WI38 (cell line): ENCODE results near the gene ZNF181.
A peak's percentile ranks its signal among the peaks of the same experiment; 100 is the strongest.

Experiments
- H3K4me3 ChIP-seq: 2 replicates; pipeline ENCODE4 v1.5.1; 2011; ENCODE audit warnings: low read depth, mild to moderate bottlenecking, control low read depth, low read length
- TF ChIP-seq, protein P1 (sequence below): IDR thresholded peaks from 2 replicates; pipeline ENCODE4 v1.5.1; 2012; ENCODE audit warnings: low read depth, mild to moderate bottlenecking, control low read depth, low read length

ZNF181 gene

DNA sequence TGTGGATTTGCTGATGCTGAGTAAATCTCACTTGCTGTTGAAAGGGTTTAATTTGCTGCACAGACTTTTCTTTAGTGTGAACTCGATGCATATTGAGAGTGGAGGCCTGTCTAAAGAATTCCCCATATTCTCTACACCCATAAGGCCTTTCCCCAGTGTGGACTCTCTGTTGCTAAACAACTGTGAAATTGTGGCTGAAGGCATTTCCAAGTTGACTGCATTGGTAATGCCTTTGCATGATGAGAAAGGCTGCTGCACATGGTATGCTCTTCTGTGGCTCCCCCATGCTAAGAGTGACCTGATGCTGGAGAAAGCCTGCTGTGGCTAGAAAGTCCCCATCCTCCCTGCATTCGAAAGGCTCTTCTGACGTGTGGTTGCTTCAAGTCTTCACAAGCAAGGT, 45.6 kb downstream of the ZNF181 start:
- TF ChIP-seq, protein P1, sequence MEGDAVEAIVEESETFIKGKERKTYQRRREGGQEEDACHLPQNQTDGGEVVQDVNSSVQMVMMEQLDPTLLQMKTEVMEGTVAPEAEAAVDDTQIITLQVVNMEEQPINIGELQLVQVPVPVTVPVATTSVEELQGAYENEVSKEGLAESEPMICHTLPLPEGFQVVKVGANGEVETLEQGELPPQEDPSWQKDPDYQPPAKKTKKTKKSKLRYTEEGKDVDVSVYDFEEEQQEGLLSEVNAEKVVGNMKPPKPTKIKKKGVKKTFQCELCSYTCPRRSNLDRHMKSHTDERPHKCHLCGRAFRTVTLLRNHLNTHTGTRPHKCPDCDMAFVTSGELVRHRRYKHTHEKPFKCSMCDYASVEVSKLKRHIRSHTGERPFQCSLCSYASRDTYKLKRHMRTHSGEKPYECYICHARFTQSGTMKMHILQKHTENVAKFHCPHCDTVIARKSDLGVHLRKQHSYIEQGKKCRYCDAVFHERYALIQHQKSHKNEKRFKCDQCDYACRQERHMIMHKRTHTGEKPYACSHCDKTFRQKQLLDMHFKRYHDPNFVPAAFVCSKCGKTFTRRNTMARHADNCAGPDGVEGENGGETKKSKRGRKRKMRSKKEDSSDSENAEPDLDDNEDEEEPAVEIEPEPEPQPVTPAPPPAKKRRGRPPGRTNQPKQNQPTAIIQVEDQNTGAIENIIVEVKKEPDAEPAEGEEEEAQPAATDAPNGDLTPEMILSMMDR = no peak
- H3K4me3 ChIP-seq = no peak overlapping the region

DNA sequence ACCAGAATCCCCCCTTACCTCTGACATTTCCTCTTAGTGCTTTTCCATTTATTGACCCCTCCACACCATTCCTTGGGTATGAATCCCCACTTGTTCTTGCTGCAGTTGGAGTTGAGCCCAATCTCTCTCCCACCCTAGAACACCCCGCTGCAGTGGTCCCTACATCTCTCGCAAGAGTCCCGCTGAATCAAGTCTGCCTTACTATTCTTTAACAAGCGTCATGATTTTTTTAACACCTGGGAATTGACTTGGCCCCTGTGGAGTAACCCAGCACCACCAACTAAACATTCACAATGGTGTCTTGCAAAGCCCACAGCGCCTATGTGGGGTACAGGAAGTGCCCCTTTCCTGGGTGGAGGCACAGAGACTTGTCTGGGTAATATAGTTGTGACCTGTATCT, 52.2 kb downstream of the ZNF181 start:
- H3K4me3 ChIP-seq = no peak overlapping the region
- TF ChIP-seq, protein P1 = no peak

DNA sequence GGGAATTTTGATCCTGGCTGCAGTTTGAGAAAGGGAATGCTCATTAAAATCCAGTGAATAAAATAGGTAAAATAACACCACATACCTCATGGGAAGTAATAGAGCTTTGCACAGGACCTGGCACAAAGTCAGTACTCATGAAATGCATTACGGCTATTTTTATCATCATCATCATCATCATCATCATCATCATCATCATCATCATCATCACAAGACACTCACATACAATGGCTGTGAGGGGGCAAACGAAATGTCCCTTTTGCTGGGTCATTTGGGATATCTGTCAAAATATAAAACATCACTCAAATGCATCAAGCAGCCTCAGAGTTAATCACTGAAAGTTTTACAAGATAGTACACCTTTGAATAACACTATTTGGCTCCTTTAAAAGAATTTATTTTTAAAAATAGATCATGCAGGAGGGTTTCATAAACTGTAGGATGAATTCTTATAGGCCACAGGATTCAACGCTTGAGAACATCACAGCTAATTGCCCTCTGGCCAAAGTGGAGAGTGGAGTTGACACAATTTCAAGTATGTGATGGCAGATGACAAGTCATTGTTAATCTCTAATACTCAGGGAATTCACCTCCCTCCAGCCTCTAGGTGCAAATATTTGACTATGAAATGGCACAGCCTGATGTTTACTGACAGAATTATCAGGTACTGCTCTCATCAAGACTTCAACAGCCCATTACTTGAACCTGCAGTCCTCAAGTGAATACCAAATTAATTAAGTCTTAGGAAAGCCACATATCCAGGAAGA, 53.2 kb downstream of the ZNF181 start:
- TF ChIP-seq, protein P1 = no peak
- H3K4me3 ChIP-seq = no peak overlapping the region

DNA sequence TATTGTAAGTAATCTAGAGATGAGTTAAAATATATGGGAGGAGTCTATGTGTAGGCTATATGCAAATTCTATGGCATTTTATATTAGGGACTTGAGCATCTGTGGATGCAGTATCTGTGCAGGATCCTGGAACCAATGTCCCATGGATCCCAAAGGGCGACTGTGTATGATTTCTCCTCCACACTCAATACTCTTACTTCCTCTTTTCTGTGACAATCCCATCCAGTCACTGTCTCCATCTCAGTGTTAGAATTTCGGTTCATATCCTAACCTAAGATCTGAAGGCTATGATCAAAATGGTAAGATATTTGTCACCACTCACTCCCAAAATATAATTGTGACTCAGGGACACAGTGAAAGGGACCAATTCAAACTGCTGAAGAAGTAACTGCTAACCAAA, 54.0 kb downstream of the ZNF181 start:
- TF ChIP-seq, protein P1 = no peak
- no peak overlapping the region for H3K4me3 ChIP-seq

DNA sequence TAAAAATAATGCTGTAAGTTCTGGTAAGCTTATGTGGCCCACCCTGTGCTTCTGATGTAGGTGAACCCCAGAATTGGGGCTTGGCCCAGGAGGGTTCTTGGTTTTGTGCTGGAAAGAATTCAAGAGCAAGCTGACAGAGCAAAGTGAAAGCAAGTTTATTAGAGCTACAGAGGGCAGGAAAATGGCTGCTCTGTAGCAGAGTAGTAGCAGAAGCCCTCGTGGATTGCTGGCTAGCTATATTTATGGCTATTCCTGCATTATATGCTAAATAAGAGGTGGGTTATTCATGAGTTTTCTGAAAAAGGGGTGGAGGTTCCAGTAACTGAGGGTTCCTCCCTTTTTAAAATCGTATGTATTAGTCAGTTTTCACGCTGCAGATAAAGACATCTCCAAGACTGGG, 59.5 kb downstream of the ZNF181 start:
- TF ChIP-seq, protein P1 = no peak
- H3K4me3 ChIP-seq = peak overlapping the region; percentile 34

DNA sequence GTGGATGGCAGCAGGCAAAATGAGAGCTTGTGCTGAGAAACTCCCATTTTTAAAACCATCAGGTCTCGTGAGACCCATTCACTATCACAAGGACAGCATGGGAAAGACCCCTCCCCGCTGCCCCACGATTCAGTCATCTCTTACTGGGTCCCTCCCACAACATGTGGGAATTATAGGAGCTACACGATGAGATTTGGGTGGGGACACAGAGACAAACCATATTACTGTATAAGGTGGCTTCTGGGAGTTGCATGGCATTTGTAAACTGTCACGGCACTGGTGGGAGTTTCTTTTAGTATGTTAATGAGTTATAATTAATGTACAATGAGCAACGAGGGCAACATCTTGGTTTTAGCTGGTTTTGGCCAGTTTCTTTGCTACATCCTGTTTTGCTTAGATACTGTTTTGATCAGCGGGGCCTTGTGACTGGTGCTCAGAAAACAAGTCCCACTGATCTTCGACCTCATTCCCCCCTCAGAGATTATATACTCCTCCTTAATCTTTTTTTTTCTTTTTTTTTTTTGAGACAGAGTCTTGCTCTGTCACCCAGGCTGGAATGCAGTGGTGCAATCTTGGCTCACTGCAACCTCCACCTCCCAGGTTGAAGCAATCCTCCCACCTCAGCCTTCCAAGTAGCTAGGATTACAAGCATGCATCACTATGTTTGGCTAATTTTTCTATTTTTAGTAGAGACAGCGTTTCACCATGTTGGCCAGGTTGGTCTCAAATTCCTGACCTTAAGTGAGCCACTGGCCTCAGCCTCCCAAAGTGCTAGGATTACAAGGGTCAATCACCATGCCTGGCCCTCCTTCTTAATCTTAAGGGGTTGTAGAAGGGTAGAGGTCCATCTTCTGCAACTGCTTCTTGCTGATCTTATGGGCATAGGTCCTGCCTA, 60.3 kb downstream of the ZNF181 start:
- TF ChIP-seq, protein P1 = no peak
- no peak overlapping the region for H3K4me3 ChIP-seq
